Fibroblast of skin of back (primary cell): ENCODE measurements around the gene CAMK4. TPM values are rescaled to one million over a fixed set of nuclear protein-coding genes. Genes with fewer than 3 reads are reported as not detected.

Experiments used
- DNase-seq: peaks from one replicate; pipeline ENCODE4 v3.0.0-alpha.2; 2013
- polyA plus RNA-seq, 2 experiments: library from polyadenylated mRNA; unstranded; fragments of 120-200 nt; gene quantifications; one replicate each; pipeline ENCODE4 v1.2.1, GENCODE V29; 2013; ENCODE audit not compliant: insufficient read length in 2 of 2

CAMK4 gene
- 2.9 TPM for polyA plus RNA-seq (2013, experiment 1 of 2; ENCODE audit: insufficient read length)
- 1.2 TPM for polyA plus RNA-seq (2013, experiment 2 of 2; ENCODE audit: insufficient read length)

DNA sequence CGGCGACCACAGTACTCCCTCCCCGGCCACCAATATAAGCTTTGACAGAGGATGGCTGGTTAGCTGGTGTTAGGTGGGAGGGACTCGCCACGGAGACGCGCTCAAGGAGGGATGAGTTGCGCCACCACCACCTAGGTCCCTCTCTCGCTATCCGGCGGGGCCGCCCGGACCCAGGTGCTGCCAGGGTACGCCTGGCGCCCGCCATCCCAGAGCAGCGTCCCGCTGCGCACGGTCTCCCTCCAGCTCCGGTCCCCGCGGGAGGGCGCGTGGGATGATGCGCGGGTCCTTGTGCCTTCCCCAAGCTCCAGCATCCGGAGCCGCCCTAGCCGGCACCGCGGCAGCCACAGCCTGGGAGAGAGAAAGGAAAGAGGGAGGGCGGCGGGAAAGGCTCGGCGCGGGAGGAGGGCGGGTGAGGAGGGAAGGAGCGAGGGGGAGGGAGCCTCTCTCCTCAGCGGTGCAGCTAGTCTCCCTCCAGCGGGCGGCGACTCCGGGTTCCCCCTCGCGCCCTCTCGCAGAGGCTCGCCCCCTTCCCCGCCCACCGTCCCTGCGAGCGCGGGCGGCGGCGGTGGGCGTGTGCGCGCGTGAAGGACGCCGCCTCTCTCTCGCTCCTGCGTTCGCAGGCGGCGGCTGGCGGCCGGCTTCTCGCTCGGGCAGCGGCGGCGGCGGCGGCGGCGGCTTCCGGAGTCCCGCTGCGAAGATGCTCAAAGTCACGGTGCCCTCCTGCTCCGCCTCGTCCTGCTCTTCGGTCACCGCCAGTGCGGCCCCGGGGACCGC, at the start of gene CAMK4:
Gene CAMK4 (plus strand): TSS at position 598 of the 774 bp plus-strand sequence. CDS start 100 bp downstream, at position 698.
- peak; percentile 82 for DNase-seq

DNA sequence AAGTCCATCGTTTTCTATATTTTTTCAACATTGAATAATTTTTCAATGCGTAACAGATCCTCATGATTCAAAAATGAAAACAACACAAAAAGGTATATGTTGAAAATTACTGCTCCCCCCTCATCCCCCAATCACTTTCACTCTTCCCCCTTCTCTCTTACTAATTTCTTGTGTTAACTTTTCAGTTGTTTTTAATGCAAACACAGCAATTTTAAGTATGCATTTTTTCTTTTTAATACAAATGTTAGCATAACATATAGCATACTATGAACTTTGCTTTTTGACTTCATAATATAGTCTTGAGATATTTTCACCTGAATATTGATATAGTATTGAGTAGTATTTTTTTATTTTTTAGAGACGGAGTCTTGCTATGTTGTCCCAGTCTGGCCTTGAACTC, 41.1 kb upstream of the CAMK4 start:
- DNase-seq, result no peak

DNA sequence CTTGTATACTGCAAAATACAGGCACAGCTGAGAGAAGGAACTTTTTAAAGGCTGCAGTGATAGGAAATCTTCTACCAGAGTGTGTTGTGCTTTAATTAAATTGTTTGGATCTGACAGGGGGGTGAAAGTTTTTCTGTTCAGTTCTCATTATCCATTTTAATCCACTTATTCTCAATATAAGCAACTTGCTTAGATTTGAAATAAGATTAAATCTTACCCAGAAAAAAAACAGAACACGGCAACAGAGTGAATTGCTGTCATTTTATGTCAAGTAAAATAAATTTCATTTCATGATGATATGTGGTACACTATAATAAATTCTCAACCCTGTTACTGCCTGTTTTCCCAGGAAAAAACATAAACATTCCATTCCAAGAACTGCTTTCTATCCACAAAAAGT, 37.1 kb upstream of the CAMK4 start:
- DNase-seq, result no peak

DNA sequence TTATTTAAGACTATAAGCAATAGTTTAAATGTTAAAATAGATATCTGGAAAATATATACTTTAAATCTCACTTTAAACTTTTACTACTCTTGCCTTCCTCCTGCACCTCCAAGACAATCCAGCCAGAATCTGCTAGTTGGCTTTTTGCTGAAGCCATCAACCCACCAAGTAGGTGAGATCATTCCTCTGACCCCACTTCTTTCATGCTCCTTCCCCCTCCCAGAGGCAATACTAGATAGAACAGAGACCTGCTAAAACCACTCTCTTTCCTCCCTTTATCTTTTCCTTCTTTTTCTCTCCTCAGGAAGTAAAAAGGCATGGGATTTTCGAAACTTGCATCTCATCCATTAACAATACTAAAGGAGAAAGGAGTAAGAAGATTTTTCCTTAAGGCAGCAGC, 30.1 kb upstream of the CAMK4 start:
- no peak for DNase-seq

DNA sequence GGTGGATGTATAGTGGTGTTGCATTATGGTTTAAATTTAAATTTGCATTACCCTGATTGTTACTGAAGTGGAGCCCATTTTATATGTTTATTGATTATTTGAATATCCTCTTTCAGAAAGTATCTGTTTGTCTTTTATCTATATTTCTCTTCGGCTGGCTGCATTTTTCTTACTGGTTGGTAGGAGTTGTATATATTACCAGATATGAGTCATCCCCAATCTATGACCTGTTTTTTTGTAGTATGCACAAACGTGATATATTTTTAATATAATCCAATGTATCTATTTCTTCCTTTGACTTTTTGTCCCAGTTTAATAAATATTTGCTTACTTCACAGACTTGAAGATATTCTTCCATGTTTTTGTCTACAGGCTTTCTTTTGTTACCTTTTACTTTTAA, 29.3 kb upstream of the CAMK4 start:
- DNase-seq, result no peak

DNA sequence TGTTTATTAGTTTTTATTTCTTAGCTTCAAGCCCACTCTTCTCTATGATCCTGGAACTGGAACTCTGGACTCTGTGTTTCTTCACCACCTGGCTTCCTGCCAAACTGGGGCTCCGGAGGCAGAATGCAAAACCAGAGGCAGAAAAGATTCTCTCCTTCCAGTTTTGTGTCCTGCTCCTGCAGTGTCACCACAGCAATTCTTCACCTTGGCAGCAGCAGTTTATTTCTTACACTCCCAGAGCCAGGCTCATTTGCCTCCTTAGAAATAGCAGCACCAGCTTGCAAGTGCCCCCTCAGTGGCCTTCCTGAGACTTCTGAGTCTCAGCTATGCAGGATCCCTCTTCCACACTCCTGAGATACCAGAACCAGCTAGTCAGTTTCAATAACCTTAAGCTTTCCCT, 26.7 kb upstream of the CAMK4 start:
- DNase-seq, result peak; percentile 4

DNA sequence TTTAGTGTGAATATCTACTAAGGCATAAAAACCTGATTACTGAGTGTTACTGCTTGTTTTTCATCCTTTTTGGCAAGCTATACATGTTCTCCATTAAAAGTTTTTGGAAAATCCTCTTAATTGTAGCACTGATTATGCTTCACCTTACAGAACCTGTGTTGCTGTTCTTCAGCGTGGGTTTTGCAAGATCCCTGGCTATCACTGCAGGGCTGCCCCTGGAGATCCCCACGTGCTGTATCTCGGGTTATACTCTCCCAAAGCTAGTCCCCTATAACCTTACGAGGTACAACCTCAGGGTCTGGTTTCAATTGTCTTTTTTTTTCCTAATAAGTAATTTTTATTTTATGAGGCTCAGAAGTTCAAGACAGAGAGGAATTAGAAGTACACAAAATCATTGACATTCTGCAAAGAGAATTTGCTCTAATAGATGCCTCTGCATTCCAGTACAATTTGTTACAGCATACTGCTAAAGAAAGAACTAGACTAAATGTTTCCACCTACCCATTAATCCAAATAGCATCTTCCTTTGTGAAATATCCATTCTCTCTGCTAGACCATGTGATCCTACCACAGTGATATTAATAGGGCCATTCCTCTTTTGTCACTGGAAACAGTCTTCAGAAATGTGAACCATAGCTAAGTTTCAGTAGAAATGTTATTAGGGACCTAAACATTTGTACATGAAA, 25.8 kb upstream of the CAMK4 start:
- DNase-seq, result no peak

DNA sequence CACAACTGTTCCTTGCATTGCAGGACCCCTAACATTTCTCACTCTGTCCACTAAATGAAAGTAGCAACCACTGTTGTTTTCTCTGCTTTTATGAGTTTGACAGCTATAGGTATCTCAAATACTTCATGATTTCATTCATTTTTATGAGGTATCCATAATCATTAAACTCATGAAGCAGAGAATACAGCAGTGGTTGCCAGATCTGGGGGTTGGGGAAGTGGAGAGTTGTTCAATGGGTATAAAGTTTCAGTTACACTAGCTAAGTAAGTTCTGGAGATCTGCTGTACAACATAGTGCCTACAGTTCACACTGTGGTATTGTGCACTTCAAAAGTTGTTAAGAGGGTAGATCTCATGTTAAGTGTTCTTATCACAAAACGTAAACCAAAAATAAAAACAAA, 23.4 kb upstream of the CAMK4 start:
- no peak for DNase-seq

DNA sequence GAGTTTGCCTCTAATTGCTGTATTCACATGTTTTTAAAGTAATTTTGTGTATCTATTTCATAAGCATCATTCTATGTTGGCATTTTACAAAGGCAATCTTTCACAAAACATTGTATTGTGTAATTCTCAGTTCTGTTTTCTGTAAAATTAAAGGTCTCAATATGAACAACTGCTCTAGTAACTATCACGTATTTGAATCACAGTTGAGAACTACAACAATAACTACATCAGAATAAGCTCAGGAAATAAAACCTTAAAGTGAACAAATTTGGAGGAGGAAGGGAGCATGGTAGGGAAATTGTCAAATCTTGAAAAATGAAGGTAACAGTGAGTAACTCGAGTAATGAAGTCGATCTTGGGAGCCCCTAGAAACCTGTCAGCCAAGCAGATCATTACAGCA, 22.5 kb upstream of the CAMK4 start:
- DNase-seq, result no peak

DNA sequence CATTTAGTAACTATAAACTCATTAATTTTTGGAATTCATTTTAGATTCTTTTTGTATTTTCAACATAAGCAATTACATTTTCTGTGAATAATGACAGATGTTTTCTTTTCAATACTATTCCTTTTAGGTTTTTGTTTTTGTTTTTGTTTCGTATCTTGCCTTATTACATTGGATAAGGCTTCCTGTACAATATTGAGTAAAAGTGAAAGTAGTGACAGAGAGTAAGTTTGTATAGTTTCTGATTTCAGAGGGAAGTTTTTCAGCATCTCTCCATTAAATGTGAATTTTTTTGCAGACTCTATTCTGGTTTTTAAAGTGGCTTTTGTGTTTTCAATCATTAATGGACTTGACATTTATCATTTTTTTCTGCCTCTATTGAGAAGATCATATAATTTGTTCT, 12.8 kb upstream of the CAMK4 start:
- DNase-seq, result no peak

DNA sequence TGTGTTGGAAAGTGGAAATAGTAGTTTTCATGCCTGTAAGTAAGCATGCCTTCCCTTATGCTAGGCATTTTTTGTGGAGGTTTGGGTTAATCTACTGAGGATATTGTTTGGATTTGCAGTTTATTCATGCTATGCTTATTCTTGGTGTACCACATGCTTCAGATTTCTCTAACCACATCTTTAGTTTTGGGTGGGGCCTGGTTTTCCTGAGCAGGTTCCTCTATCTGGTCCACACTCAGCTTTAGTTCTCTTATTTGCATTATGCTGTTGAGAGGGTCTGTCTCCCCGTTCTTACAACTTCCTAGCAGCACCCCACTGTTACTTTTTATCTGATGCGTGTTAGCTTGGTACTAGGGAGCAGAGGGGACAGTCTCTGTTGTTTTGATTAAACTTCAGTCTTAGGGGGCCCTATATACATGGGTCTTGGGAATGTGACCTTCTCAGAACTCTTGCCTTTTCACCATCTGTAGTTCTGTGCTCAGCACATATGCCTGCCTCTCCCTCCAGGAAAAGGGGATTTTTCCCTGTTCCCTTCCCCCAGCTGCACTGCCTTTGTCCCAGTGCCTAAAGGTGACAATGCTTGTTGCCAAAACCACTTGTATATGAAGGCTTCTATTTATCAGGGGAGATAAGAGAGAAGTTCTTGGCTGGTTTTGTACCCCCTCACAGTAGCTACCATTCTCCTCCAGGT, 10.0 kb upstream of the CAMK4 start:
- DNase-seq, result no peak

DNA sequence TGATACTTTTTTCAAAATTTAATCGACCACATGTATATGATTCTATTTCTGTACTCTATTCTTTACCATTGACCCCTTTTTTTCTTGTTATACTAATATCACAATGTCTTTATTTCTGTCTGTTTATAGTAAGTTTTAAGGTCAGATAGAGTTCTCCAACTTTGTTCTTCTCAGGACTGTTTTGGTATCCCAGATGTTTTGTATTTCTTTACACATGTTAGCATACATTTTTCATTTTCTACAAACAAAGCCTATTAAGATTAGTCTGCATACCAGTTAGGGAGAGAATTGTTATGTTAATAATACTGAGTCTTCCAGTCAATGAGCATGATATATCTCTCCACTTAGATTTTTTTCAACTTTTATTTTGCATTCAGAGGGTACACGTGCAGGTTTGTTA, 8.2 kb upstream of the CAMK4 start:
- no peak for DNase-seq

DNA sequence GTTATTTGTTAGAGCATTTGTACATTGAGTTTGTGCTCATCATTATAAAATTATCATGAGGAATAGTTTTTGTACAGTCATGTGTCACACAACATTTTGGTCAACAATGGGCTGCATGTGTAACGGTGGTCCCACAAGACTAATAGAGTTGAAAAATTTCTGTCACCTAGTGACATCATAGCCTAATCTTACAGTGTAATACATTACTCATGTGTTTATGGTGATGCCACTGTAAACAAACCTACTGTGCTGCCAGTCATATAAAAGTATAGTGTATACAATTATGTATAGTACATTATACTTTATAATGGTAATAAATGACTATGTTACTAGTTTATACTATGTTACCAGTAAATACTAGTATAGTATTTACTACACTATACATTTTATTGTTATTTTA, 3.0 kb upstream of the CAMK4 start:
- no peak for DNase-seq

DNA sequence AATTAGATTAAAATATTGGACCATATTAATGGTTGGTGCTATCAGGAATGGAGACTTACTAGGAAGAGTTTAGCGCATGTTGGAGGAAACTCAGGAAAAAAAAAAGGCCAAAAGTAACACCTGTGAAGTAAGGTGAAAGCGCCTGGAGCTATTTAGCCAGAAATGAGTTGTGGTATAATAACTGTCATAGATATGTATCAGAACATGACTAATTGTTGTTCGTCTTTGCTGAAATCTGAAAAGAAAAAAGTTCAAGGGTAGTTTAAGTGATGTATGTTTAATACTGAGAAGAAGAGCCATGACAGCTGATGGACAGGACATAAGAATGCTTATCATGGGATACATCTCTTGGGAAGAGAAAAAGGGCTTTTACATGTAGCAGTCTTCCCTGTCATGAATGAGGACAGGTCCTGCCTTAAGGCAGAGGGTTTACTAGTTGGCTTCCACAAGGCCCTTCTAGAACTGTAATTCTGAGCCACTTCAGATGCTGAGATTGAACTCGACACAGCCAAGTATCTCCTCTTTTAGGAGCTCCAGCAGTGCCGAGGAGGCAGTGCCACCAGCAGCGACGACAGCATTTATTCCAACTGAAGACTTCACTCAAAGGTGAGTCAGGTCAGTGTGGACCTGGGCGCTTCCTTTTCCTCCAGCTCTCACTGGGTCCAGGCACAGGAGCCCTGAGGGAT, 940 bp upstream of the CAMK4 start:
- DNase-seq, result no peak

DNA sequence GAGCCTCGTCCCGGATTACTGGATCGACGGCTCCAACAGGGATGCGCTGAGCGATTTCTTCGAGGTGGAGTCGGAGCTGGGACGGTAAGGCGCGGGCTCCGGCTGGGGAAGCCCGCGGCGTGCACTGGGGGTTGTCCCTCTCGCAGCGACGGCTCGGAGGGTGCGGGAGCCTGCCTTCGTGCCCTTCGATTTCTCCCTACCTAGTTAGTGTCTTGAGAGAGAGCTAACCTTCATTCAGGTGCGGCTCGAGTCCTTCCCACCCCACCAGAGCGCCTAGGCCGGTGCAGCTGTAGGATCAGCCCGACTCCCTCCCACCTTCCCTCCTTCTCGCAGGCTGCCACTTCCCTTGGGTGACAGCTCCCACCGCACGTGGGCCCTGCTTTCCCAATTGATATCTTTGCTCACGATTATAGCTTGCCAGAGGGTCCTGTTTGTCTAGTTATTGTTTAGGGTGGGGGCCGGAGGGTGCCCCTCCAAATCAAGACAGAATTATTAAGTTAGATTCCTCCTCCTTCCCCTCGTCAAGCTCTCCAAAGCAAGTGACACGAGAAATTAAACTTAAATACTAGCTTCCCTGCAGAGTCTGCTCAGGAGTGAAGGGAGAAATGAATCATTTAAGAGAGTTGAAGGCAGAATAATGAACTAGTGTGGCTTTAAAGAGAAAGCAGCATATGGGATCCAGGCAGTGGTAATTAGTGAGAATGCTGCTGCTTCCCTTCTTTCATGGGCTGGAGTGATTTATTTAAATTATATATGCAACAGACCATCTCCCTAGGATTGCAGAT, 569 bp downstream of the CAMK4 start:
- DNase-seq, result no peak

DNA sequence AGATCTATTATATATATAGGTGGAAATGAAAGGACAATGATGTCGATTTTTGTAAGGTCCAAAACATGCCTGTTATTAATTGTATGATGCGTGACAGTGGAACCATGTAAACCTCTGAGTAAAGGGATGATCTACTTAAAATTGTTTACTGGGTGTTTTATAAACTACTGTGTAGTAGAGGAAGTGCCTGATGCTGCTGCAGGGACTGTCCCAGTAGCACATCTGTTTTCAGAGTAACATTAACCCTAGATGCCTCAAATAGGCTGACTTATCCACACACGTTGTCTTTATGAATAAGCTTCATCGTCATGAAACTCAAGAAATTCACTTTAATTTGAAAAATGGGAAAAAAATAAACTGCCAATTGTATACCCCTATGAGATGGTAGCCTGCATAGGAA, 1.7 kb downstream of the CAMK4 start:
- DNase-seq, result no peak

DNA sequence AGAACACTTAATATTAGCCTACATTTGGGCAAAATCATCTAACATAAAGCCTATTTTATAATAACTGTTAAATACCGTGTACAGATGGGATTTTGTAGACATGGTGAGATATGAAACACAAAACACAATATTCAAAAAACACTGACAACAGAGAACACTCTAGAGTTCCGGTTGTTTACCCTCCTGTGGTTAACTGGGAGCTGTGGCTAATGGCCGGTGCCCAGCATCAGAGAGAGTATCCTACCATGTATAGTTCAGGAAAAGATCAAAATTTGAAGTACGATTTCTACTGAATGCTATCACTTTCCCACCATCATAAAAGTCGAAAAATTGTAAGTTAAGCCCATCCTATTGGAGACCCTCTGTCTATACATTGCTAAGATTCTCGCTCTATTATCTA, 2.4 kb downstream of the CAMK4 start:
- DNase-seq, result no peak

DNA sequence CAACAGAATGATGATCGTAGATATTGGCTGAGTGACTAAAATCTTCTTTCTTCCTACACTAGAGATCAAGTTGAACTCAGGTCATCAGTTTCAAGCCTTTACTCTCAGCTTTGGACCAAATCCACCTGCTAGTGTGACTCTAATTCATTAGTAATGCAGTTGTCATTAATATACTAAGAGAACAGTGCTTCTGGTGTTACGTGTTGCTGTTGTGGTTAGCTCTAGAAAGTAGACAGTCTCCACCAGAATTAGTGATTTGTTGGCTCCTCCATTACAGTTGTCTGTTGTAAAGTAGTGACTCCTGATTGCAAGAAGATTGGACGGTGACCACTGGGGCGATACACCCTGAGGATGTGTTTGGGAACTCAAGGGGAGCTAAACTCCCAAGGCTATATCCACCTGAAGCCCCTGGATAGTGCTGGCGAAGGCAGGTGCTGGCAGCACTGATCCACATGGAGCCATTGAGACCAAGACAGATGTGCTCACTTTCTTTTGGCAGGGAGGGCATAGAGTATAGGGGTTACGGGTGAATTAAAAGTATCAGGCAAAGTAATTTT, 3.1 kb downstream of the CAMK4 start:
- DNase-seq, result no peak

DNA sequence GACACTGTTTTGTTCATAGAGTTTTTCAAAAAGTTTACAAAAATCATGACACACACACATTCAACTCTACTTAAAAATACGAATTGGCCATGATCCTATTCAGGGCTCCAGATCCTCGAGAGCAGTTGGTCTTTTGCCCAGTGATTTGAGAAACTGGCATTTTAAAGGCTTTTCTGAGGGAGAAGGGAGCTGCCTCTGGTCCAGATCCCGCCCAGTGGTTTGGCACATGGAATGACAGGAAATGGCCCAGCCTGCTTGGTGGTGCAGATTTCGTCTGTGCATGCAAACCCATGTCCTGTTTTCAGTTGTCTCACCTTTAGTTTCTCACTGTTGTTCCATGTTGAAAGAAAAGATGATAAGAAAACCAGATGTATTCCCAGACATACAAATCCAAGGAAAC, 3.6 kb downstream of the CAMK4 start:
- DNase-seq, result peak; percentile 35

DNA sequence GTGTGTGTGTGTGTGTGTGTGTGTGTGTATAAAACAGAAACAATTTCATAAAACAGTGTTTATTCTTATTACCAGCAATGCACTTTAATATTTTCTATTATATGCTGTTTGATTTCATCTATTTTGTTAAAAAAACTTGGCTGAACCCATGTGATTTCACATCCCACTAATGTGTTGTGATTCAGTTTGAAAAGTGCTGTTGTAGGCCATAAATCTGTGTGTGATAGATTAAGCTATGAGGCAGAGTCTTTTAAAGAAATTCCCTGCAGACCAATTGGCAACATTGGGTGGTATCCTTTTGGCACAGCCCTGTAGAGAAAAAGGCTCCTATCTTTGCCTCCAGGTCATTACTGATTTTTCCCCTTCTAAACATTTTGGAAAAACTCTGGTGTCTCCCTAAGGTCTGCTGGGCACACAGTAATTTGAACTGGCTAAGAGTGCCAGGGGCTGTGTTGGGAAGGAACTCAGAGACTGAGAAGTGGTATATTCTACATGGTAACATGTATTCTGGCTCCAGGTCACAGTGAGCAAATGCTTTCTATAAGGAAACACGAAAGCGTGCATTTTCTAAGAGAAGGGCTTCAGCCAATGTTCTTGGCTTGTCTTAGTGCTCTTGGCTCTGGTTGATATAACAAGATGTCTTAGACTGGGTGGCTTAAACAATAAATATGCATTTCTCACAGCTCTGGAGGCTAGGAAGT, 4.5 kb downstream of the CAMK4 start:
- DNase-seq, result no peak

DNA sequence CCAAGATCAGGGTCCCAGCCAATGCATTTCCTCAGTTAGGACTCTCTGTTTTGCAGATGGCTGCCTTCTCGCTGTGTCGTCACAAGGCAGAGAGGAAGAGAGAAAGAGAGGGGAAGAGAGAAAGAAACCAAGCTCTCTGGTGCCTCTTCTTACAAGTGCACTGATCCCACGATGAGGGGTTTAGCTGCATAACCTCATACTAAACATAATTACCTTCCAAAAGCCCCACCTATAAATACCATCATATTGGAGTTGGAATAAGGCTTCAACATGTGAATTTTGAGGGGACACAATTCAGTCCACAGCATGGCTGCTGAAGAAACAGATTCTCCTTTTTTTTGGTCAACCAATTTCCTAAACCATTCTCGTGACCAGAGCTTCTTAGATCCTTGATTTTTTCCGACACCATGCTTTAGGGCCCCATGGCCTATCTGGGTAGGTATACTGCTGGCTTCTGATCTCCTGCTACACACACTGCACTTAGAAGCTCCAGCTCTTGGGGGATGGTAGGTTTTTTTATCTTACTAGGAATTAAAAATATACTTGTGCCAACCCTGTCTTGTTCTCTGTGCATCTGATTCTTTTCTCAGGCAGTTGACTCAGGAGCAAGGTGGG, 5.1 kb downstream of the CAMK4 start:
- DNase-seq, result no peak
